OCI-LY7 (cell line): ENCODE data around the gene VSIG8. TPM values are rescaled to one million over a fixed set of nuclear protein-coding genes. Genes with fewer than 3 reads are reported as not detected.
A peak's percentile ranks its signal among the peaks of the same experiment; 100 is the strongest.

Experiments
- BruUV-seq: library from RNA; stranded (reverse); fragments of 400-500 nt; replicated peaks from 2 replicates; lab custom pipeline; 2021; lab: Mats Ljungman, UMichigan
- CTCF ChIA-PET: fragments of 300-600 bp; sonication (Branson Sonifier 250); formaldehyde crosslinking; loops from one replicate; lab custom pipeline; 2022; ENCODE audit warnings: antibody characterized with exemption; ENCODE audit not compliant: unreplicated experiment; lab: Charles Lee
- POLR2A ChIA-PET: fragments of 300-600 bp; sonication (Branson Sonifier 250); formaldehyde crosslinking; loops from one replicate; lab custom pipeline; 2022; ENCODE audit warnings: antibody characterized with exemption; lab: Charles Lee
- DNase-seq: peaks from one replicate; pipeline ENCODE4 v3.0.0-alpha.2; 2015; ENCODE audit warnings: low spot score
- H2AFZ ChIP-seq: fragments of 200-600 bp; sonication (generic), shearing (Covaris generic); 2 replicates; pipeline ENCODE4 v1.6.1; 2014; ENCODE audit warnings: mild to moderate bottlenecking, antibody characterized with exemption, low read length, moderate library complexity
- H3K27ac ChIP-seq: fragments of 200-600 bp; sonication (generic); 2 replicates; pipeline ENCODE4 v1.5.1; 2014; ENCODE audit warnings: mixed run types, low read depth, mild to moderate bottlenecking, moderate library complexity, low read length, inconsistent platforms; ENCODE audit not compliant: poor library complexity, severe bottlenecking
- H3K36me3 ChIP-seq: fragments of 200-600 bp; sonication (generic); 2 replicates; pipeline ENCODE4 v1.6.1; 2014; ENCODE audit warnings: mild to moderate bottlenecking, antibody characterized with exemption, low read length, moderate library complexity, mixed read lengths; ENCODE audit not compliant: insufficient read depth
- H3K4me1 ChIP-seq: fragments of 200-600 bp; sonication (generic); 2 replicates; pipeline ENCODE4 v1.5.1; 2014; ENCODE audit warnings: mild to moderate bottlenecking, low read length; ENCODE audit not compliant: insufficient read depth, poor library complexity, severe bottlenecking
- H3K4me2 ChIP-seq: fragments of 200-600 bp; sonication (generic); 2 replicates; pipeline ENCODE4 v1.6.1; 2014; ENCODE audit warnings: mild to moderate bottlenecking, low read length
- H3K4me3 ChIP-seq: fragments of 200-600 bp; sonication (generic); 2 replicates; pipeline ENCODE4 v1.5.1; 2014; ENCODE audit warnings: mild to moderate bottlenecking, low read depth, low read length; ENCODE audit not compliant: poor library complexity, severe bottlenecking
- H3K79me2 ChIP-seq: fragments of 200-600 bp; sonication (generic); 2 replicates; pipeline ENCODE4 v1.6.1; 2016; ENCODE audit warnings: low read depth, mild to moderate bottlenecking, low read length, moderate library complexity, mixed read lengths; ENCODE audit not compliant: insufficient read depth
- H3K9me2 ChIP-seq: fragments of 200-600 bp; sonication (generic); 2 replicates; pipeline ENCODE4 v1.6.1; 2016; ENCODE audit warnings: mild to moderate bottlenecking, low read length, mixed read lengths; ENCODE audit not compliant: insufficient read depth
- H3K9me3 ChIP-seq: fragments of 200-600 bp; sonication (generic); 2 replicates; pipeline ENCODE4 v1.6.1; 2014; ENCODE audit warnings: mild to moderate bottlenecking, mixed run types, low read length, mixed read lengths
- H4K20me1 ChIP-seq: fragments of 200-600 bp; sonication (generic); 2 replicates; pipeline ENCODE4 v1.6.1; 2014; ENCODE audit warnings: mild to moderate bottlenecking, antibody characterized with exemption, low read length, moderate library complexity, mixed read lengths; ENCODE audit not compliant: insufficient read depth
- EZH2phosphoT487 ChIP-seq: fragments of 200-600 bp; sonication (generic); IDR thresholded peaks from 2 replicates; pipeline ENCODE4 v1.6.1; 2018; ENCODE audit warnings: low read depth, borderline replicate concordance, mild to moderate bottlenecking, mixed run types, antibody characterized with exemption, low read length, moderate library complexity, mixed read lengths
- intact Hi-C: fragments of 100-400 bp; cut with micrococcal nuclease; formaldehyde crosslinking; loops from one replicate; pipeline ENCODE4 v1.10.0; 2022; ENCODE audit not compliant: unreplicated experiment
- total RNA-seq, 2 experiments: library from RNA; depleted of rRNA in 1 of 2; stranded (reverse); fragments of >200 nt in 1 of 2; shearing (Covaris generic) in 1 of 2; gene quantifications; 2 replicates each; pipeline ENCODE4 v1.2.3, GENCODE V29; 2014 to 2022
- TF ChIP-seq, protein P1 (sequence below): fragments of 200-600 bp; sonication (generic); conservative IDR thresholded peaks from 2 replicates; pipeline ENCODE4 v1.5.1; 2014; ENCODE audit warnings: mild to moderate bottlenecking, antibody characterized with exemption, low read length, moderate library complexity, mixed read lengths

The VSIG8 gene
- total RNA-seq, 2 experiments from 2014 or later, result not detected

DNA sequence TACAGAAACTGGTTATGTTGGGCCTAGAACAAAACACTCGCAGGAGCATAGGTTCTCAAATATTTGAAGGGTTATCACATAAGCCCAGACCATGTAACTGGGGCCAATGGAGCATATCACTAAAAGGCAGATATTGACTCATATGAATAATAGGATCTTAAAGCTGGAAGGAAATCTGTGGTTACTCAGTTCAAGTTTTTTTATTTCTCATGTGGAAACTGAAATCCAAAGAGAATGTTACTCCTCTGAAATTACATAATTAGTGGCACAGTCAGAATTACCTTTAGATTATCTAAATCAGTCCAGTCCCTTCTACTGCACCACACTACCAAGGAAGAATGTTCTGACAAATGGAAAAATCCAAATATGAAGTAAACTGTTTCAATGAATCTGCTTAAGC, 23.7 kb downstream of the VSIG8 start:
- no peaks in the 10 kb centered on the region for H3K4me1 ChIP-seq
- no peaks in the 10 kb centered on the region for H4K20me1 ChIP-seq
- ChIA-PET POLR2A (no interaction called here), CTCF (no interaction called here)
- no peaks in the 10 kb centered on the region for H3K9me2 ChIP-seq
- no peaks in the 10 kb centered on the region for H3K36me3 ChIP-seq
- intact Hi-C loops, result no loop called here
- no peak for TF ChIP-seq EZH2phosphoT487
- TF ChIP-seq, protein P1, sequence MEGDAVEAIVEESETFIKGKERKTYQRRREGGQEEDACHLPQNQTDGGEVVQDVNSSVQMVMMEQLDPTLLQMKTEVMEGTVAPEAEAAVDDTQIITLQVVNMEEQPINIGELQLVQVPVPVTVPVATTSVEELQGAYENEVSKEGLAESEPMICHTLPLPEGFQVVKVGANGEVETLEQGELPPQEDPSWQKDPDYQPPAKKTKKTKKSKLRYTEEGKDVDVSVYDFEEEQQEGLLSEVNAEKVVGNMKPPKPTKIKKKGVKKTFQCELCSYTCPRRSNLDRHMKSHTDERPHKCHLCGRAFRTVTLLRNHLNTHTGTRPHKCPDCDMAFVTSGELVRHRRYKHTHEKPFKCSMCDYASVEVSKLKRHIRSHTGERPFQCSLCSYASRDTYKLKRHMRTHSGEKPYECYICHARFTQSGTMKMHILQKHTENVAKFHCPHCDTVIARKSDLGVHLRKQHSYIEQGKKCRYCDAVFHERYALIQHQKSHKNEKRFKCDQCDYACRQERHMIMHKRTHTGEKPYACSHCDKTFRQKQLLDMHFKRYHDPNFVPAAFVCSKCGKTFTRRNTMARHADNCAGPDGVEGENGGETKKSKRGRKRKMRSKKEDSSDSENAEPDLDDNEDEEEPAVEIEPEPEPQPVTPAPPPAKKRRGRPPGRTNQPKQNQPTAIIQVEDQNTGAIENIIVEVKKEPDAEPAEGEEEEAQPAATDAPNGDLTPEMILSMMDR, result no peak
- no peaks in the 10 kb centered on the region for H3K9me3 ChIP-seq
- H3K27ac ChIP-seq, result no peak overlapping the region
- no peak overlapping the region for H3K4me2 ChIP-seq
- no peak overlapping the region for H3K4me3 ChIP-seq
- no TSS peak for BruUV-seq
- DNase-seq, result no peak
- H2AFZ ChIP-seq, result no peak overlapping the region
- no peaks in the 10 kb centered on the region for H3K79me2 ChIP-seq

DNA sequence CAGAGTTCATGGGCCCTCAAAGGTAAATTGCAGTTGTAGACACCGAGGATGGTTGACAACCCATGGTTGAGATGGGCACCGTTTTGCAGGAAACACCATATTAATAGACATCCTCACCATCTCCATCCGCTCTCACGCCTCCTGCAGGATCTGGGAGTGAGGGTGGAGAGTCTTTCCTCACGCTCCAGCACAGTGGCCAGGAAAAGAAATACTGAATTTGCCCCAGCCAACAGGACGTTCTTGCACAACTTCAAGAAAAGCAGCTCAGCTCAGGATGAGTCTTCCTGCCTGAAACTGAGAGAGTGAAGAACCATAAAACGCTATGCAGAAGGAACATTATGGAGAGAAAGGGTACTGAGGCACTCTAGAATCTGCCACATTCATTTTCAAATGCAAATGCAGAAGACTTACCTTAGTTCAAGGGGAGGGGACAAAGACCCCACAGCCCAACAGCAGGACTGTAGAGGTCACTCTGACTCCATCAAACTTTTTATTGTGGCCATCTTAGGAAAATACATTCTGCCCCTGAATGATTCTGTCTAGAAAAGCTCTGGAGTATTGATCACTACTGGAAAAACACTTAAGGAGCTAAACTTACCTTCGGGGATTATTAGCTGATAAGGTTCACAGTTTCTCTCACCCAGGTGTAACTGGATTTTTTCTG, 26.5 kb downstream of the VSIG8 start:
- peak; percentile 2 for DNase-seq
- H3K27ac ChIP-seq, result no peak overlapping the region
- H3K9me2 ChIP-seq, result no peaks in the 10 kb centered on the region
- no peaks in the 10 kb centered on the region for H3K79me2 ChIP-seq
- H3K4me1 ChIP-seq, result no peaks in the 10 kb centered on the region
- ChIA-PET POLR2A (no interaction called here), CTCF (no interaction called here)
- TF ChIP-seq, protein P1, result 0 out of 2 replicates have a peak, but pooled peaks have one; percentile 34
- TF ChIP-seq EZH2phosphoT487, result no peak
- no peaks in the 10 kb centered on the region for H3K9me3 ChIP-seq
- no peak overlapping the region for H3K4me3 ChIP-seq
- H3K4me2 ChIP-seq, result no peak overlapping the region
- H4K20me1 ChIP-seq, result no peaks in the 10 kb centered on the region
- intact Hi-C loops, result no loop called here
- no TSS peak for BruUV-seq
- no peaks in the 10 kb centered on the region for H3K36me3 ChIP-seq
- H2AFZ ChIP-seq, result no peak overlapping the region

DNA sequence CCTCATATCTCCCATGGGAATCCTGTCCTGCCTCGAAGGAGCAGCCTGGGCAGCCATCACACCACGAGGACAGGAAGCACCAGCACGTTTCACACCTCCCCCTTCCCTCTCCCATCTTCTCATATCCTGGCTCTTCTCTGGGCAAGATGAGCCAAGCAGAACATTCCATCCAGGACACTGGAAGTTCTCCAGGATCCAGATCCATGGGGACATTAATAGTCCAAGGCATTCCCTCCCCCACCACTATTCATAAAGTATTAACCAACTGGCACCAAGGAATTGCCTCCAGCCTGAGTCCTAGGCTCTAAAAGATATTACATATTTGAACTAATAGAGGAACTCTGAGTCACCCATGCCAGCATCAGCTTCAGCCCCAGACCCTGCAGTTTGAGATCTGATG, 27.1 kb downstream of the VSIG8 start:
- Histone ChIP-seq H3K4me2 (no peak overlapping the region), H3K9me3 (no peaks in the 10 kb centered on the region), H3K4me3 (no peak overlapping the region), H3K27ac (no peak overlapping the region), H3K36me3 (no peaks in the 10 kb centered on the region), H4K20me1 (no peaks in the 10 kb centered on the region), H3K79me2 (no peaks in the 10 kb centered on the region), H2AFZ (no peak overlapping the region), H3K4me1 (no peaks in the 10 kb centered on the region), H3K9me2 (no peaks in the 10 kb centered on the region)
- intact Hi-C loops, result no loop called here
- ChIA-PET CTCF (no interaction called here), POLR2A (no interaction called here)
- TF ChIP-seq EZH2phosphoT487, result no peak
- TF ChIP-seq, protein P1, result no peak
- DNase-seq, result no peak
- BruUV-seq, result no TSS peak
